GM12873 (cell line): Measurements from ENCODE around the gene STK24.

Experiments
- CTCF ChIP-seq: IDR thresholded peaks from 2 replicates; pipeline ENCODE4 v1.5.1; 2012; ENCODE audit warnings: low read depth, mild to moderate bottlenecking, moderate library complexity, low read length, control low read depth; ENCODE audit not compliant: insufficient read depth; ENCODE audit errors: missing control alignments

STK24 gene

DNA sequence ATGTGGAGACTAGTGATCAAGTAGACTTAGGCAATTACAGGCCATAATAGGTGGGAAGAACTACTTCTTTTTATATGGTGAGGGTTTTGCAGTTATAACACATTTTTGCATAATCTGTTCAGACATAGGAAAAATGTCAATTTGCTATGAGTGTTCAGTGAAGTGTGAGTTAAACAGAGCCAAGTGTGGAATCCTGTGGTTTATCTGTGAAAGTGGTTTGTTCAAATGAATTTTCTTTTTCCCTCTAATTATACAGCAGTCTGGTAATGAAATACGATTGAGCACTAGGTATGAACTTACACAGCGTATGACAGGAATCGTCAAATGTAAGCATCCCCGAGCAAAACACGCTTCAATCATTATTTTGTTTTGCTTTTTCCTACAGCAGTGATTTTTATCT is 178.3 kb downstream of the STK24 start:
- TF ChIP-seq CTCF = no peak

- no peak for TF ChIP-seq CTCF
Measured at GRCh38 chr13:98397861-98398260, 179.0 kb downstream of the STK24 start.

GRCh38 chr13:98397221-98397620 is 179.7 kb downstream of the STK24 start:
- TF ChIP-seq CTCF = no peak

GRCh38 chr13:98396071-98396710 is 180.7 kb downstream of the STK24 start:
- TF ChIP-seq CTCF = no peak
